Activated T-helper 17 cell treated with anti-CD3 and anti-CD28 coated beads, Interleukin-2, amount 50 U/mL, for 72 hours (primary cell): ENCODE results near the gene PRRC1. TPM values are rescaled to one million over a fixed set of nuclear protein-coding genes. Genes with fewer than 3 reads are reported as not detected.

Experiments used
- ATAC-seq: fragments of 150-1000 bp; cut with Tn5 transposase; replicated peaks from 2 replicates; pipeline ENCODE4 v1.10.0; 2021; ENCODE audit warnings: mild to moderate bottlenecking, moderate library complexity
- H3K27ac Mint-ChIP-seq: one replicate; pipeline ENCODE4 v1.8.0; 2022; ENCODE audit warnings: mixed read lengths
- H3K27me3 Mint-ChIP-seq: one replicate; pipeline ENCODE4 v1.8.0; 2022; ENCODE audit warnings: mixed read lengths
- H3K36me3 Mint-ChIP-seq: one replicate; pipeline ENCODE4 v1.8.0; 2022; ENCODE audit warnings: low read depth, mild to moderate bottlenecking, mixed read lengths
- H3K4me1 Mint-ChIP-seq: one replicate; pipeline ENCODE4 v1.8.0; 2022; ENCODE audit warnings: mixed read lengths
- H3K4me3 Mint-ChIP-seq: one replicate; pipeline ENCODE4 v1.8.0; 2022; ENCODE audit warnings: mild to moderate bottlenecking, mixed read lengths
- H3K9me3 Mint-ChIP-seq: one replicate; pipeline ENCODE4 v1.8.0; 2022; ENCODE audit warnings: mixed read lengths
- total RNA-seq, 2 donors: library from RNA; stranded (reverse); gene quantifications; one replicate each; pipeline ENCODE4 v1.2.3, GENCODE V29; 2022

PRRC1 gene
- total RNA-seq = 10 to 100 TPM; 31.3 to 39.1 TPM

GRCh38 chr5:127517480-127518318 is at the start of gene PRRC1:
TSS of gene PRRC1 (plus strand) at chr5:127517640. CDS start at chr5:127523480, 5,840 bp downstream.
- Mint-ChIP-seq H3K4me1 (peaks cover 17% of the 10 kb centered on the region), H3K36me3 (peaks cover 36% of the 10 kb centered on the region), H3K9me3 (peaks cover 8% of the 10 kb centered on the region), H3K27ac (peak within 1 kb of the TSS; percentile 78), H3K4me3 (peak within 1 kb of the TSS; percentile 83), H3K27me3 (peaks cover 12% of the 10 kb centered on the region)
- ATAC-seq = peak; percentile 97

- no peaks in the 10 kb centered on the region for H3K9me3 Mint-ChIP-seq
- no peak for ATAC-seq
- peaks cover 13% of the 10 kb centered on the region for H3K27me3 Mint-ChIP-seq
- no peaks in the 10 kb centered on the region for H3K36me3 Mint-ChIP-seq
- H3K4me3 Mint-ChIP-seq = no peak overlapping the region
- no peaks in the 10 kb centered on the region for H3K4me1 Mint-ChIP-seq
- H3K27ac Mint-ChIP-seq = no peak overlapping the region
Measured at GRCh38 chr5:127471211-127471610, 46.2 kb upstream of the PRRC1 start.

- peaks cover 12% of the 10 kb centered on the region for H3K27me3 Mint-ChIP-seq
- H3K9me3 Mint-ChIP-seq = no peaks in the 10 kb centered on the region
- H3K27ac Mint-ChIP-seq = no peak overlapping the region
- H3K4me3 Mint-ChIP-seq = no peak overlapping the region
- H3K36me3 Mint-ChIP-seq = no peaks in the 10 kb centered on the region
- ATAC-seq = no peak
- no peaks in the 10 kb centered on the region for H3K4me1 Mint-ChIP-seq
Measured at GRCh38 chr5:127472700-127473099, 44.7 kb upstream of the PRRC1 start.

- ATAC-seq = no peak
- Mint-ChIP-seq H3K4me3 (no peak overlapping the region), H3K9me3 (no peaks in the 10 kb centered on the region)
Measured at GRCh38 chr5:127486471-127486870, 31.0 kb upstream of the PRRC1 start.

GRCh38 chr5:127492854-127493738 is 24.3 kb upstream of the PRRC1 start:
- no peak overlapping the region for H3K27ac Mint-ChIP-seq
- no peaks in the 10 kb centered on the region for H3K9me3 Mint-ChIP-seq
- H3K27me3 Mint-ChIP-seq = peaks cover 9% of the 10 kb centered on the region
- no peaks in the 10 kb centered on the region for H3K36me3 Mint-ChIP-seq
- no peak overlapping the region for H3K4me3 Mint-ChIP-seq
- no peaks in the 10 kb centered on the region for H3K4me1 Mint-ChIP-seq
- ATAC-seq = no peak

More at GRCh38 chr5:127486471-127486870, 31.0 kb upstream of the PRRC1 start:
- no peaks in the 10 kb centered on the region for H3K4me1 Mint-ChIP-seq
- H3K27ac Mint-ChIP-seq = no peak overlapping the region
- peaks cover 6% of the 10 kb centered on the region for H3K27me3 Mint-ChIP-seq
- H3K36me3 Mint-ChIP-seq = no peaks in the 10 kb centered on the region

- Mint-ChIP-seq H3K27ac (no peak overlapping the region), H3K4me3 (no peak overlapping the region), H3K27me3 (peaks cover 3% of the 10 kb centered on the region), H3K4me1 (no peaks in the 10 kb centered on the region), H3K9me3 (no peaks in the 10 kb centered on the region), H3K36me3 (no peaks in the 10 kb centered on the region)
- no peak for ATAC-seq
Measured at GRCh38 chr5:127498548-127498947, 18.9 kb upstream of the PRRC1 start.

GRCh38 chr5:127505905-127506304 is 11.5 kb upstream of the PRRC1 start:
- ATAC-seq = no peak
- H3K9me3 Mint-ChIP-seq = peaks cover 3% of the 10 kb centered on the region
- no peak overlapping the region for H3K4me3 Mint-ChIP-seq
- no peaks in the 10 kb centered on the region for H3K4me1 Mint-ChIP-seq
- H3K27me3 Mint-ChIP-seq = peaks cover 13% of the 10 kb centered on the region
- no peak overlapping the region for H3K27ac Mint-ChIP-seq
- no peaks in the 10 kb centered on the region for H3K36me3 Mint-ChIP-seq

- Mint-ChIP-seq H3K36me3 (no peaks in the 10 kb centered on the region), H3K27me3 (peaks cover 19% of the 10 kb centered on the region), H3K4me1 (no peaks in the 10 kb centered on the region), H3K9me3 (peaks cover 3% of the 10 kb centered on the region), H3K4me3 (no peak overlapping the region), H3K27ac (no peak overlapping the region)
- no peak for ATAC-seq
Measured at GRCh38 chr5:127506616-127507015, 10.8 kb upstream of the PRRC1 start.

- H3K36me3 Mint-ChIP-seq = no peaks in the 10 kb centered on the region
- H3K4me1 Mint-ChIP-seq = no peaks in the 10 kb centered on the region
- no peak overlapping the region for H3K4me3 Mint-ChIP-seq
- H3K27ac Mint-ChIP-seq = no peak overlapping the region
- H3K9me3 Mint-ChIP-seq = peaks cover 3% of the 10 kb centered on the region
- peaks cover 27% of the 10 kb centered on the region for H3K27me3 Mint-ChIP-seq
- no peak for ATAC-seq
Measured at GRCh38 chr5:127508644-127509373, 8.6 kb upstream of the PRRC1 start.

- Mint-ChIP-seq H3K9me3 (no peaks in the 10 kb centered on the region), H3K27ac (no peak overlapping the region), H3K4me3 (no peak overlapping the region), H3K36me3 (no peaks in the 10 kb centered on the region), H3K27me3 (peaks cover 28% of the 10 kb centered on the region), H3K4me1 (no peaks in the 10 kb centered on the region)
- ATAC-seq = no peak
Measured at GRCh38 chr5:127513408-127513970, 4.0 kb upstream of the PRRC1 start.

GRCh38 chr5:127514816-127515215 is 2.6 kb upstream of the PRRC1 start:
- no peak overlapping the region for H3K4me3 Mint-ChIP-seq
- H3K9me3 Mint-ChIP-seq = no peaks in the 10 kb centered on the region
- peaks cover 7% of the 10 kb centered on the region for H3K4me1 Mint-ChIP-seq
- peaks cover 25% of the 10 kb centered on the region for H3K27me3 Mint-ChIP-seq
- peaks cover 7% of the 10 kb centered on the region for H3K36me3 Mint-ChIP-seq
- ATAC-seq = no peak
- no peak overlapping the region for H3K27ac Mint-ChIP-seq

GRCh38 chr5:127515693-127516440 is 1.6 kb upstream of the PRRC1 start:
- no peak overlapping the region for H3K27ac Mint-ChIP-seq
- ATAC-seq = no peak
- H3K36me3 Mint-ChIP-seq = peaks cover 18% of the 10 kb centered on the region
- H3K9me3 Mint-ChIP-seq = no peaks in the 10 kb centered on the region
- peaks cover 24% of the 10 kb centered on the region for H3K27me3 Mint-ChIP-seq
- no peak overlapping the region for H3K4me3 Mint-ChIP-seq
- peaks cover 8% of the 10 kb centered on the region for H3K4me1 Mint-ChIP-seq

- Mint-ChIP-seq H3K9me3 (peaks cover 8% of the 10 kb centered on the region), H3K36me3 (peaks cover 30% of the 10 kb centered on the region), H3K27ac (peak overlapping the region; percentile 78), H3K27me3 (peaks cover 15% of the 10 kb centered on the region), H3K4me1 (peaks cover 17% of the 10 kb centered on the region), H3K4me3 (peak overlapping the region; percentile 83)
- ATAC-seq = peak; percentile 54
Measured at GRCh38 chr5:127517110-127517479, 345 bp upstream of the PRRC1 start.
